ENCODE results near the gene GALK2.

The GALK2 gene

GRCh38 chr15:49232236-49232806 is 62.3 kb downstream of the GALK2 start:
- in situ Hi-C loops (cut with MboI; ENCODE audit: low pct_unique_long_range_greater_than_20kb, low sequenced_read_pairs, unreplicated experiment): loop anchor here (25.0 kb wide), 3 partner anchors 180 to 905 kb away; partner anchors contain the start of gene FGF7

GRCh38 chr15:49235446-49236124 is 65.5 kb downstream of the GALK2 start:
- TF ChIP-seq CTCF (IDR thresholded peaks at IDR 0.05; ENCODE audit: extremely low read depth, insufficient read depth, missing control alignments): peak; percentile 71
- DNase-seq (ENCODE audit: low spot score): peak; percentile 37
- in situ Hi-C loops (cut with MboI; ENCODE audit: low pct_unique_long_range_greater_than_20kb, low sequenced_read_pairs, unreplicated experiment): loop anchor here (25.0 kb wide), 3 partner anchors 177 to 902 kb away; partner anchors contain the start of gene FGF7

More at GRCh38 chr15:49232236-49232806, 62.3 kb downstream of the GALK2 start:
- no peak for DNase-seq (ENCODE audit: low spot score)
- no peak for TF ChIP-seq CTCF (IDR thresholded peaks at IDR 0.05; ENCODE audit: extremely low read depth, insufficient read depth, missing control alignments)

- TF ChIP-seq CTCF (IDR thresholded peaks at IDR 0.05; ENCODE audit: extremely low read depth, insufficient read depth, missing control alignments): no peak
- in situ Hi-C loops (cut with MboI; ENCODE audit: low pct_unique_long_range_greater_than_20kb, low sequenced_read_pairs, unreplicated experiment): loop anchor here (25.0 kb wide), 3 partner anchors 175 to 900 kb away; partner anchors contain the start of gene FGF7
- no peak for DNase-seq (ENCODE audit: low spot score)
These were observed 66.8 kb downstream of the GALK2 start for GRCh38 chr15:49236869-49237268.

- TF ChIP-seq CTCF (IDR thresholded peaks at IDR 0.05; ENCODE audit: extremely low read depth, insufficient read depth, missing control alignments): no peak
- in situ Hi-C loops (cut with MboI; ENCODE audit: low pct_unique_long_range_greater_than_20kb, low sequenced_read_pairs, unreplicated experiment): loop anchor here (25.0 kb wide), 3 partner anchors 174 to 899 kb away; partner anchors contain the start of gene FGF7
- DNase-seq (ENCODE audit: low spot score): no peak
These were observed 68.3 kb downstream of the GALK2 start for GRCh38 chr15:49238342-49238741.

- no peak for TF ChIP-seq CTCF (IDR thresholded peaks at IDR 0.05; ENCODE audit: extremely low read depth, insufficient read depth, missing control alignments)
- in situ Hi-C loops (cut with MboI; ENCODE audit: low pct_unique_long_range_greater_than_20kb, low sequenced_read_pairs, unreplicated experiment): loop anchor here (25.0 kb wide), 3 partner anchors 173 to 898 kb away; partner anchors contain the start of gene FGF7
- DNase-seq (ENCODE audit: low spot score): no peak
These were observed 69.1 kb downstream of the GALK2 start for GRCh38 chr15:49239105-49239504.

- TF ChIP-seq CTCF (IDR thresholded peaks at IDR 0.05; ENCODE audit: extremely low read depth, insufficient read depth, missing control alignments): no peak
- in situ Hi-C loops (cut with MboI; ENCODE audit: low pct_unique_long_range_greater_than_20kb, low sequenced_read_pairs, unreplicated experiment): loop anchor here (25.0 kb wide), 3 partner anchors 169 to 894 kb away; partner anchors contain the start of gene FGF7
- DNase-seq (ENCODE audit: low spot score): no peak
These were observed 72.8 kb downstream of the GALK2 start for GRCh38 chr15:49242820-49243219.
